Brain pericyte (primary cell): ENCODE results near the gene NLRP8.
"Not testable (repeated sequence)": the region's sequence is repeated elsewhere in the genome, so short reads cannot be mapped to it uniquely, and the experiment has no call there.

Experiments
- DNase-seq: peaks from one replicate; pipeline ENCODE4 v3.0.0-alpha.2; 2012; ENCODE audit warnings: low read depth, low spot score

The NLRP8 gene

GRCh38 chr19:55973982-55974381 is 26.4 kb downstream of the NLRP8 start:
- DNase-seq, result no peak

DNA sequence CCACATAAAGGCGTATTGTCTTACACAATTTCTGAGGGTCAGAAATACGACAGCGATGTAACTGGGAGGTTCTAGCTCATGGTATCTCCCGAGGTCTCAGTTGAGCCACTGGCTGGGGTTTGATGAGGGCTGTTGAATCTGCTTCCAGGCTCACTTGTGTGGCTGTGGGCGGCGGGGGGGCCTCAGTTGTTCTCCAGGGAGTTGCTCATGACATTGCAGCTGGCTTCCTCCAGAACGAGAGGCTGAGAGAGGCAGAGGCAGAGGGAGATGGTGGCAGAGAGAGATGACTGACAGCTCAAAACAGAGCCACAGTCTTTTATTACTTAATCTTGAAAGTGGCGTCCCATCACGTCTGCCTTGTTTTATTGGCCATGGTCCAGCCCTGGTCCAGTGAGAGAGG is 32.8 kb downstream of the NLRP8 start:
- no peak for DNase-seq

GRCh38 chr19:55985254-55985653 is 37.6 kb downstream of the NLRP8 start:
- DNase-seq, result no peak

- DNase-seq, result no peak
Observed at GRCh38 chr19:55986487-55986886, 38.9 kb downstream of the NLRP8 start, which contains the start of gene NLRP5. Gene NLRP5, plus strand, starts transcription at chr19:55986775.

GRCh38 chr19:55990831-55991230 is 43.2 kb downstream of the NLRP8 start:
- no peak for DNase-seq

GRCh38 chr19:55993492-55993891 is 45.9 kb downstream of the NLRP8 start:
- DNase-seq, result no peak

DNA sequence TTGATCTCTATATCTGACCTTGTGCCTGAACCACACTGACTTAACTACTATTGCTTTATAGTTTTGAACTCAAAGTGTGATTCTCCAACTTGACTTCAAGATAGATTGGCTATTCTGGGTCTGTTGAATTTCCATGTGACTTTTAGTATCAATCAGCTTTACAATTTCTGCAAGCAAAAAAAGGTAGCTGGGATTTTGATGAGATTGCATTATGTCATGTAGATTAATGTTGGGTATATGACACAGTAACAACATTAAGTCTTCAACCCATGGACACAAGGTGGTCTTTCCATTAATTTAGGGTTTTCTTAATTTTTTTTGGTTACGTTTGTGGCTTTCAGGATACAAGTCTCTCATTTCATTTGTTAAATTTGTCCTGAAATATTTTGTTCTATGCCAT is 67.1 kb downstream of the NLRP8 start:
- DNase-seq, result no peak

GRCh38 chr19:56015756-56016155 is 68.1 kb downstream of the NLRP8 start:
- DNase-seq, result no peak

DNA sequence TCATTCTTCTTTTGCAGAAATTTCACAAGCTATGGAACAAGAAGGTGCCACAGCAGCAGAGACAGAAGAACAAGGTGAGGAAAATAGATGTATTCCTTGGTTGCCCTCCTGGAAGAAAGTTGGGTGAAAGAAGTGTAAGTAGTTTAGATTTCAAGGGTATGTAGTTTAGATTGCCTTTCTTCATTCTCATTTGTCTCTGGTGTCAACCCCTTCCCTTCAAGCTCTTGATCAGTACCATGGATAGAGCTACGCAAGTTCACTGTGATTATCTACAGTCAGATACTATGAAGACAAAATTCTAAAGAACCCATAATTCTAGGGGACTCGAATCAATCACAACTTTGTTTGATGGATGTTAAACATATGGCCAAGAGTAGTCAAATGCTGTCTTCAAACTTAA is 71.7 kb downstream of the NLRP8 start:
- DNase-seq, result not testable (repeated sequence)

DNA sequence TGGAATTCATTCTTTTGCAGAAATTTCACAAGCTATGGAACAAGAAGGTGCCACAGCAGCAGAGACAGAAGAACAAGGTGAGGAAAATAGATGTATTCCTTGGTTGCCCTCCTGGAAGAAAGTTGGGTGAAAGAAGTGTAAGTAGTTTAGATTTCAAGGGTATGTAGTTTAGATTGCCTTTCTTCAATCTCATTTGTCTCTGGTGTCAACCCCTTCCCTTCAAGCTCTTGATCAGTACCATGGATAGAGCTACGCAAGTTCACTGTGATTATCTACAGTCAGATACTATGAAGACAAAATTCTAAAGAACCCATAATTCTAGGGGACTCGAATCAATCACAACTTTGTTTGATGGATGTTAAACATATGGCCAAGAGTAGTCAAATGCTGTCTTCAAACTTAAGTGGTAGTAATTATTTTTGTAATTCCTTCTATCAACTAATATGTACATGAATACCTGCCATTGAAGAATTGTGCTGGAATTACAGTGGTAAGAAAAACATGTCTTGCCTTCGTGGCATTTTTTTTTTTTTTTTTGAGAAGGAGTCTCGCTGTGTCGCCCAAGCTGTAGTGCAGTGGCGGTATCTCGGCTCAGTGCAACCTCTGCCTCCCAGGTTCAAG is 72.8 kb downstream of the NLRP8 start:
- not testable (repeated sequence) for DNase-seq

GRCh38 chr19:56026769-56027168 is 79.1 kb downstream of the NLRP8 start:
- no peak for DNase-seq
